OCI-LY7 (cell line): ENCODE results near the gene FLRT2.

Source experiments
- EZH2phosphoT487 ChIP-seq: fragments of 200-600 bp; sonication (generic); IDR thresholded peaks from 2 replicates; pipeline ENCODE4 v1.6.1; 2018; ENCODE audit warnings: low read depth, borderline replicate concordance, mild to moderate bottlenecking, mixed run types, antibody characterized with exemption, low read length, moderate library complexity, mixed read lengths
- TF ChIP-seq, protein P1 (sequence below): fragments of 200-600 bp; sonication (generic); conservative IDR thresholded peaks from 2 replicates; pipeline ENCODE4 v1.5.1; 2014; ENCODE audit warnings: mild to moderate bottlenecking, antibody characterized with exemption, low read length, moderate library complexity, mixed read lengths

DNA sequence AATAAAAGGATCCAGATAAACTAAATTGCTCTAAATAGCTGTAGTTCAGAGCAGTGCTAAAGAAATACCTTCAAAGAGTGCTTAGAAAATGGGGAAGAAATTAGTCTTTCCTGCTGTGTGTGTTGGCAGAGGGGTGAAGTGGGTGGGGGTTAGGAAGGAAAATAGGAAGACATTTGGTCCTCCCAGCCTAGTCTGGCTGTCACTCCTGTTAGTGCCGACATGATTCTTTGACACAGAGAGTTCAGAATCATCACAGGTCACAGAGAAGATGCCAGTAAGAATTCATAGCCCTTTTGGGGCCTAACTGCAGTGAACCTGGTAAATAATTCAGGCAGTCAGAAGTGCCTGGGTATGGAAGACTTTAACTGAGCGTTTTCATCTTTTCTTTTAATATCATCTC lies 74.8 kb downstream of the FLRT2 start:
- no peak for TF ChIP-seq EZH2phosphoT487
- TF ChIP-seq, protein P1, sequence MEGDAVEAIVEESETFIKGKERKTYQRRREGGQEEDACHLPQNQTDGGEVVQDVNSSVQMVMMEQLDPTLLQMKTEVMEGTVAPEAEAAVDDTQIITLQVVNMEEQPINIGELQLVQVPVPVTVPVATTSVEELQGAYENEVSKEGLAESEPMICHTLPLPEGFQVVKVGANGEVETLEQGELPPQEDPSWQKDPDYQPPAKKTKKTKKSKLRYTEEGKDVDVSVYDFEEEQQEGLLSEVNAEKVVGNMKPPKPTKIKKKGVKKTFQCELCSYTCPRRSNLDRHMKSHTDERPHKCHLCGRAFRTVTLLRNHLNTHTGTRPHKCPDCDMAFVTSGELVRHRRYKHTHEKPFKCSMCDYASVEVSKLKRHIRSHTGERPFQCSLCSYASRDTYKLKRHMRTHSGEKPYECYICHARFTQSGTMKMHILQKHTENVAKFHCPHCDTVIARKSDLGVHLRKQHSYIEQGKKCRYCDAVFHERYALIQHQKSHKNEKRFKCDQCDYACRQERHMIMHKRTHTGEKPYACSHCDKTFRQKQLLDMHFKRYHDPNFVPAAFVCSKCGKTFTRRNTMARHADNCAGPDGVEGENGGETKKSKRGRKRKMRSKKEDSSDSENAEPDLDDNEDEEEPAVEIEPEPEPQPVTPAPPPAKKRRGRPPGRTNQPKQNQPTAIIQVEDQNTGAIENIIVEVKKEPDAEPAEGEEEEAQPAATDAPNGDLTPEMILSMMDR, result no peak
